SK-N-DZ (cell line): ENCODE results near the gene TRIM10.
"Not testable (repeated sequence)": the region's sequence is repeated elsewhere in the genome, so short reads cannot be mapped to it uniquely, and the experiment has no call there.

Source experiments
- DNase-seq: peaks from one replicate; pipeline ENCODE4 v3.0.0-alpha.2; 2015; ENCODE audit warnings: low spot score

The TRIM10 gene

DNA sequence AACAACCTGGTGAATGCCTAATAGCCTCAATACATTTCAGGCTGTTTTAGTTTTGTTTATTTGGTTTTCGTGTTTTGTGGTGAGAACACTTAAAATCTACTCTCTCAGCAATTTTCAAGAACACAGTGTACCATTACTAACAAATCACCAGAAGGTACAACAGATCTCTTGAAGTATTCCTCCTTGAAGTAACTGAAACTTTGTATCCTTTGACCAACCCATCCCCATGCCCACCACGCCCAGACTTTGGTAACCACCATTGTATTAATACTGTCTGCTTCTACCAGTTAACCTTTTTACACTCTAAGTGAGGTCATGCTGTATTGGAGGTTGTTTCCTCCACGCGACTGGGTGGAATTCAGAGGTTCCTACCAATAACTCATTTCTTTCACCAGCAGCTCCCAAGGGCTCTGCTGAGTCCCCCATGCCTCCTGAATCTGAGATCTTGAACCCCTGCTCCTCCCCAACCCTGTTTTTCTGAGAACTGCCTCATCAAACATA, 30.8 kb downstream of the TRIM10 start:
- no peak for DNase-seq

DNA sequence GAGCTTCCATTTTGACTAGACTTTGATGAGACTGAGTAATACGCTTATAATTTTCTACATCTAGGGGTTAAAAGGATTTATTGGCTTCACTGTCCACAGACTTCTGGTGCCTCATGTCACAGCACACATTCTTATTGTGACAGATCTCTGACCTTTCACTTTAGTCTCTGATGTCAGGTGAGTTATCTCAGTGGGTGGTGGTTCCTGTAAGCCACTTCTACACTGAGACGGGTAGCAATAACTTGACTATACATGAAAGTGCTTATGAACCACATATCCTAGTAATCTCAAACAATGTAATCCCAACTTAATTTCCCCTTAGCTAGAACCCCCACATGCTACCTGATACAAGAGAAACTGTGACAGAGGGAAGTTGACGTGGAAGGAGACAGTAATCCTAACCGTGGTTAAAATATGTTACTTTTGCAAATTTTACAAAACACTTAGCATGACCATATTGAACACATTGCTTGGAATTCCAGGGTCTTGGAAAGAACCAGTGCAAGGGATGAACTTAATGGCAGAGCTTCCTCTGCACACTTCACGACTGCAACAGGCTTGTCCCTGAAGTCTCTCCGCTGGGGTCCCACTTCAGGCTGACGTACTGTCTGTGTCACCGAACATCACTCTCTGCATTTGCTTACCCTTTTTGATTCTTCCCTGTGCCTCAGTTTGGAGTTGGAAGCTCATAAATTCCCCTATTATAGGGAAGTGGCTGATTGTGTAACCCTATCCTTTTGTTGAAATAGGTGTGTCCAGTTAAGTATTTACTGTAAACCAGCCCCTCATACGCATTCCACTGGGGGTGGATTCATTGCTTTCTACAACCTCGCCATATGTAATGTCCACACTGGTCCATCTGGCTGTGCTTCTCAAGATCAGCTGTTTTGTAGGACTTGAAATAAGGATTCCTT, 31.5 kb downstream of the TRIM10 start:
- DNase-seq: no peak

DNA sequence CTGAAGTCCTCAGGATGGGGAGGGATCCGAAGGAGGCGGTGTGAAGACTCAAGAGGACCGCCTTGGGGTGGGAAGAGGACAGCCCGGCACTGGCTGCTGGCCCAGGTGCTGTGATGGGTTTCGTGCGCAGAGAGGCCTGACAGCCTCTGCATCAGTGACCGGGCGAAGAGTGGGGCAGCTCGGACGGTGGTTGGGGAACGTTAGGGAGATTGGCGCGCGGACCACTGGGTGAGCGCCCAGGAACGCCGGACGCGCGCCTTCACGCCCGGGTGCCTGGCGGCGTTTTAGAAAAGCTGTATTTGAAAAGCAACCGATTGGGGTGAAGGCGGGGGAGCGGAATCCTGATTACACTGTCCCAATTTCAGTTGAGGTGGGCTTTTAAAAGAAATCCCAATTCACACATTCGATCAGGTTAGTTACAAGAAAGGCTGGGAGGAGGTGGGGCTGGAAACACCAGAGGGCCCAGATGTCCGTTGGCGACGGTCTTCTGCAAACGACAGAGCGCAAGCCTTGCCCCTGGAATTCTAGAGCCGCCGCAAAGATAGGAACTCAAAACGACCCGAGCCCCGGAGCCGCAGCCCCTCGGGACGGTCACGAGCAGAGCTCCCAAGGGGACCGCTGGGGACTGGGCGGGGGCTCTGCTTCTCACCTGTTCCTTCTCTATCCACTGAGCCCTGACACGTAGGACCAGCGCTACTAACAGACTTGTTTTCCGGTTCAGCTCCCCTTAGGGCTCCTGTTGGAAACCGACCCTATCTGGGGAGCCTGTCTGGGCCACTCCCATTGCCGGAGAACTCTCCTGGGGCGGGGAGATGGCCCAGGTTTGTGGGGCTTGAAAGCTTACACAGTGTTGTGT, 33.5 kb downstream of the TRIM10 start:
- no peak for DNase-seq

DNA sequence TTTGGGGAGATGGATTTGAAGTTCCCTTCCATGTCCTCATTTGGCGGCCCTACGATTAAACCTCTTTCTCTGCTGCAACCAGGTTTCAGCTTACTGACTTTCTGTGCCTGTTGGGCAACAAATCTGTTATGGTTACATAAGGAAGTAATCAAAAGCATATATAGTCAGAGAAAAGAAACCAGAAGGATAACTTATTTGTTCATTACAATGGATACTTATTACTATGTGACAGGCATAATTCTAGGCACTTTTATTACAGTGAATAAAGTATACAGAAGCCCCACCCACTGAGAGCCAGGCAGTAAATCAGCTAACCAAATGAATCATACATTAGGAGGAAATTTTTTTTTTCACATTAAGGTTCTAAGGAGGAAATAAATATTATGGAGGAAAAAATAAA, 38.5 kb downstream of the TRIM10 start:
- no peak for DNase-seq

DNA sequence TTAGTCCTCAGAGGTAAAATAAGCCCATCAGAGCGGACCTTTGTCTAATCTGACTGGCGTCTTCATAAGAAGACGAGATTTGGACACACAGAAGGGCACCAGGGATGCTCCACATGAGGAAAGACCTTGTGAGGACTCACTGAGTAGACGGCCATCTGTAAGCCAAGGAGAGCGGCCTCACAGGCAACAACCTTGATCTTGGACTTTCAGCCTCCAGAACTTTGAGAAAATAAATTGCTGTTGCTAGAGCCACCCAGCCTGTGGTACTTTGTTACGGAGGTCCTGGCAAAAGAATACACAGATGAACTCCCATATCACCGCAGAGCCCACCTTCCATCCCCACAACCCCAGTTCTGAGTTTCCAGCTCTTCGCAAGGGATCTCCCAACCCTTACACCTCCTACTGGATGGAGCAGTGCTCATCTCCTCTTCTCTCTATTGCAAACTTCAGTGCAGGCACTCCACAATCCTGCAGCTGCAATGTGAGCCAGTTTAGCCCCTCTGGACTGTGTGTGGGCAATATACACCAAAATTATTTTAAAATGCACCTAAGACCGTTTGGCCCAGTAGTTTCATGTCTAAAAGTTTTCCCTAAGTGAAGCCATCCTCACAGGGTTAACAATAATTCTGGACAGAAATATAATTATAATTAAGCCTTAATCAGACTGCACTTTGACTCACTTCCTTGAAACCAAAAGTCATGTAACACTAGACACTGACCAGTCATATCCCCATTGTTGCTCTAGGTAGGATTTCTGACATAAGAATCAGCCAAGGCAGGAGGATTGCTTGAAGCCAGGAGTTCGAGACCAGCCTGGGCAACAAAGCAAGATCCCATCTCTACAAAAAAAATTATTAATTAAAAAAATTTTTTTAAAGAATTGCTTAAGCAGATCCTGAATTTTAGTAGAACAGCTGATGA, 39.3 kb downstream of the TRIM10 start:
- DNase-seq: no peak

DNA sequence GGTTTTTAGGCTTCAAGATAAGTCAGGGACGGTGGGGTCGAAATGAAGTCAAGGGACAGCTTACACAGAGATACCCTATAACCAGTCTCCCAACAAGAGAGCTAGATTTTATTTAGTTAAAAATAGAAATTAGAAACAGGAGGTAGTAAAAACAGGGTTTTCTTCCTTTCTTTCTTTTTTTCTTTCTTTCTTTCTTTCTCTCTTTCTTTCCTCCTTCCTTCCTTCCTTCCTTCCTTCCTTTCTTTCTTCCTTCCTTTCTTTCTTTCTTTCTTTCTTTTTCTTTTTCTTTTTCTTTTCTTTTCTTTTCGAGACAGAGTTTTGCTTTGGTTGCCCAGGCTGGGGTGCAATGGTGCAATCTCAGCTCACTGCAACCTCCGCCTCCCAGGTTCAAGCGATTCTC, 42.3 kb downstream of the TRIM10 start:
- not testable (repeated sequence) for DNase-seq

DNA sequence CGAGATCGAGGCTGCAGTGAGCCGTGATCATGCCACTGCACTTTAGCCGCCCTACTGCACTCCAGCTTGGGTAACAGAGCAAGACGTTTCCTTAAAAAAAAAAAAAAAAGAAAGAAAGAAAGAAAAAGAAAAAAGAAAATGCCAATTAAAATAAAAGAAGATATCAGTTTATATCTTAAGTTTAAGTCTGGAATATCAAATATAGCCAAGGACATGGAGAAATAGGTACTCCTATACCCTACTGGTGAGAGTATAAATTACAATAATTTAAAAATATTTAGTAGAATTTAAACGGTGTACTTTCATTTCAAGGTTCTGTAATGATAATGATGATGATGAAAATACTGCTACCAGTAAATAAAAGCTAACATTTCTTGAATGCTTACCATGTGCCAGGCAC, 44.3 kb downstream of the TRIM10 start:
- no peak for DNase-seq

DNA sequence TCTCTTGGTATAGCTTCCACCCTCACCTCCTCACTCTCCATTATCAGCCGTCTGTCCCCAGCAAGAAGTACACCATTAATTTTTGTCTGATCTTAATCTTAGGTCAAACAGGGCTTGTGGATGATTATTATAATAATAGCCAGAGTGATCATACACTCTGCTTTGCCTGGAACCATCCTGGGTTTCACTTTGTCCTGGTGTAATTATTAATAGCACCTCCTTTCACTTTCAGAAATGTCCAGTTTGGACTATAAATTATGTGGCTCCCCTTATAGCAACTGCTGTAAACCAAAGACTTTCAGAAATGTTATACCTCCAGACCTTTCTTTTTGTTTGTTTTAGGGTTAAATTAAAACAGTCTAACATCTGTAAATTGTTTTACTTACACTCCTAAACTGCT, 47.2 kb downstream of the TRIM10 start:
- DNase-seq: no peak

DNA sequence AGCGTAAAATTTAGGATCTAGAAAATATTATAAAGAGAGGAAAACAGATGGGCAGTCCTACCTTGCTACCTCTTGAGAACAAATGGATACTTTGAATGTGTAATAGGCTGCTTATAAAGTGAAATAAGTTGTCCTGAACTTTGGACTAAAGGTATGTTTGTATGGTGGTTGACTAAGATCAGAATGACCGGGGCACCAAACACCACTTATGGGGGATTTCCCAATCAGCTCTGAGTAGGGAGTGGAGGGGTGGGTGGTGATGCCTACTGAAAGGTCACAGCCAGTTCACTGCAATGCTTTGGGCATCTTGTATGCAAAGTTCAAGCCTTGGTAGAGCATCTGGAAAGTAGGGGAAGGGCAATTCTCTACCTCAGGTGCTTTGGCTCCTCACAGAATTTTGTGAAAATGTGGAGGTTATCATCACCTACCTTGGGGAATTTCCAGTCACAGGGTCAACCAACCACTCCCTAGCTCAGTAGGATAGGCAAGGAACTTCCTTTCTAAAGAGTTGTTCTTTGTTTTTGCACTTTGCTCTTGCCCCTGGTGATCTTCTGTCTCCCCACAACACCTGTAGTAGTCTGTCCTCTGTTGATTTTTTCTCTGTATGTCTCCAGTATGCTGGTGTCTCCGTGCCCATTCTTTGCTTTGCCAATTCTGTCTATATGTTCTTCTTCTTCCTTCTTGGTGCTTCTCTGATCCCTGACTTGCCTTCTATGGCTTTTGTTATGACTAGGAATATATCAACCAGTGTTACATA, 47.8 kb downstream of the TRIM10 start, which contains the start of gene TRIM31:
TRIM31 (minus strand) TSS at position 88 of the 757 bp plus-strand sequence. CDS start 285 bp downstream, outside the sequence.
- no peak for DNase-seq

DNA sequence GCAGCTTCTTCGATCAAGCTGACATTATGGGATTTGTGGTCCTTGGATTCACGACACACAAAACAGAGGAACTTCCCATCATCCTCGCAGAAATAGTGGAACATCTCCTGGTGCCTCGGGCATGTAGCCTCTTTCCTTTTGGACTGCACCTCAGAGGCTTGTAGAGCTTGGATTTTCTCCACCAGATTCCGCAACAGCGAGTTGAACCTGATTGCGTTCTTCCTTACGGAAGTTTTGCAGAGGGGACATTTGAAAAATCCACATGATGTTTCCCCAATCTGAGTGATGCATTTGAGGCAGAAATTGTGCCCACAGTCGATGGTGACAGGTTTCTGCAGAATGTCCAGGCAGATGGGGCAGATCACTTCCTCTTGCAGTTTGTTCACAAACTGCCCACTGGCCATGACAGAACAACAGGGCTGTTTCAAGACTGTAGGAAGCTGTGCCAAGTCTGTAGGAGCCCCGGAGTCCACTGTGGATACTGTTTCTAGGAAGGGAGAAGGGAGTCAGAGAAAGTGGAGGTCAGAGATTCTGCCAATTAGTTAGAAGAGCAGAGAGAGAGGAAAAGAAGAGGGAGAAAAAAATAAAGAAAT, 48.5 kb downstream of the TRIM10 start:
- no peak for DNase-seq

DNA sequence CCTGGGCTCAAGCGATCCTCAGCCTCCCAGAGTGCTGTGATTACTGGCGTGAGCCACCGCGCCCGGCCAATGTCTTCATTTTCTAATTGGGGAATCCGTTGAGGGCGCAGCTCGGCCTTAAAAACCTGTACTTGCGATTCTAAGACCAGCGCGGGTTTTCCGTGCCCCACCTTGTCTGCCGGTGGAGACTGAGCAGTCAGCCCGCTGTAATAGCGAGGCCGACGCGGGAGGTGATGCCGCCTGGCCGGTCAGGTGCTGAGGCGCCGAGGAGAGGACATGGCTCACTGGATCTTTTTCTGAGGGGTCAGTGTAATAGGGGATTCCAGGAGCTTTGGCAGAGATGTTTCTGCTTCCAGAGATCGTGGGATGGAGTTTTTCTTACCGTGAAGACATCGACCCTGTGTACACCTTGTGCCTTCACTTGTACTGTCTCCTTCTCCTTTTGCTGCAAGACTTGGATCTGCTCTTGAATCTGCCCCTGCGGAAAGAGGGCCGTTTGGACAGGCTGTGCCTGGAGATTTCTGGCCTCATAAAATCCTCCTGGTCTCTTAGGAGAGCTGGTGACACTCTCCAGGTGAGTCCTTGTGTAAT, 49.6 kb downstream of the TRIM10 start:
- no peak for DNase-seq

DNA sequence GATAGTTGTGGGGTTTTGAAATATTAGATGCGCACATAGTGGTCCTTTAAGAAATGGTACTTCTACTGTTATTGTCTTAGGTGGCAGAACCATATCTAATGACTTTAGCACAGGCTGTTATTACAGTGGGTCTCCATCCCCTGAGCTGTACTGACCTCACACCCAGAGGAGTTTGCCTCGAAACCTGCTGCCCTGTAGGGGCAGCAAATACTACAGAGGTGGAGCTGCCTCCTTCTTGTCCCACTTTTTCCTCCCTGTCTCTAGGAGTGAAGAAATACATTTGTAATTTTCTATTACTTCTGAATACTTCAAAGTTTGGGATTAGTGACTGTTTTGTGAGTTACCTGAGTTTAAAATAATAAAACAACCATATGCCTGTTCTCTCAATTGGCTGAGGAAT, 56.4 kb downstream of the TRIM10 start:
- no peak for DNase-seq

DNA sequence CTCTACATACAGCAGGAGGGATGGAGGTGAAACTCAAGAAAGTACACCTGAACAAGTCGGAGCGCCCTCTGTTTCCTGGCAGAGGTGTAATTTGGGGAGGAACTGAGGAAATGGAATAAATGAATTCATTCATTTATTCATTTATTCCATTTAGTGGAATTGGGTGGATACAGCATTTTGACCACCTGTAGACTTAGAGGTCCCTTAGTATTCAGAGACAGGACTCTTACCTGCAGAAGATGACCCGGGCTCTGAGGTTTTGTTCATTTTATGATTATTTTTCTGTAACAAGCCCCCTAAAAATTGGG, 57.2 kb downstream of the TRIM10 start:
- DNase-seq: no peak

DNA sequence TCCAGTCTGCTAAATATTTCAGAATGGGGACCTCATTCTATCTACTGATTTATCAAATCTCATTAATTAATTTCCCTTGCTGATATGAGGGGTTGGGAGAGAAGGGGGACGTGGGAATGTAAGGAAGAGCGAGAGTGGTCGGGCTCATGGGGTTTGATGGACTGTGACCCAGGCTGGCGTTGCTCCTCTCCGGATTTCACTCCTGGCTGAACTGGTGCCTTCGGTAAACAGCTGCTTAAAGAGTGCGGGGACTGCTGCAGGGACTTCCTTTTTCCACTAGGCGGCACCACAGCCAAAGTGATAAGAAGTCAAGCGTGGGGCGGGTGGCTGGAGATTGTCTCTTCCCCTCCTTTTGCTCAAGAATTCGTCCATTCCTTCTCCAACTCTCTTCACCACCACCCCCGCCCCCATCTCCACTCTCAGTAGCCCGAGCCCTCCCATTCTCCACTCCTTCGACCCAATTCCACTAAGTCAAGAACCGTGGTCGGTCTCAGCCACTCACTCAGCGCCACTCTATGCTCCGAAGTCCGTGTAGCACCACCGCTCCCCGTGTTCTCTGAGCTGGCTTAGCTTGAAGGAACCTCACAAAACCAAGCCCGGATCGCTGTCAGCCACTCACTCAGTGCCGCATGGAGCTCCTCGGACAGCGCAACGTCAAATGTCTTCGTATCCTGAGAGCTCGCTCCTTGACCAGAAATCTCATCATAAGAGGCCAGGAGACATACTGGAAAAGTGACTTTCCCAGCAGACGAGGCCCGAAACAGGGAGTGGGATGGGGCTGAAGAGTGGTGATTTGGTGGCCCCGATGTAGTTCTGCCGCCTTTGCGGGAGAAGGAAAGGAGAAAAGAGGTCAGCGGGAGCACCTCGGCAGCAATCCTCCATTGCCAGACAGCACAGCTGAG, 57.8 kb downstream of the TRIM10 start:
- peak; percentile 85 for DNase-seq

DNA sequence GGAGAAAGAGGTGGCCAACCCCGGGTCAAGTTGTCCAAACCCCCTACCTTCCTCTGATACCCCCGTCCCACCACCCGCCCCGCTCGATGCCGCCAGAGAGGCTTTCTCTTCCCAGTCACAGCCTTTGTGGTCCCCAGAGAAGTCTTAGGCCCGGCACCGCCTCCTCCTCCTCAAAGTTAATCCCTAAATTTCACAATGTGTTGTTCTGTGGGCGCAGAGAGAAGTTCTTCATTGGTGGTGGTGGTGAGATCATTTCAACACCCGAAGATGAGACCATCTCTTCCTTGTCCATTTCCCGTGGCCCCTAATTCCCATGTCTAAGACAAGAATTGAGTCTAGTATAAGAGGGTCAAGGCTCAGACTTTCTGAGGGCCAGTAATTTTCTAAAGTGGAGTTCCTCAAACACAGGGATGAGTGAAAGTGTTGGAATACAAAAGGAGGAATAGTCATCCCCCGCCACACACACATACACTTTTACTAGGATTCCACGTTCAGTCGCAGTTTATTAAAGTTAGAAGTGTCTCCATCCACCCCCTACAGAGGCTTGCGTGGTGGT, 58.5 kb downstream of the TRIM10 start:
- no peak for DNase-seq
